Right lobe of liver (tissue), 6 donors: Measurements from ENCODE around the gene IARS2. TPM values are rescaled to one million over a fixed set of nuclear protein-coding genes. Genes with fewer than 3 reads are reported as not detected.
"Not testable (repeated sequence)": the region's sequence is repeated elsewhere in the genome, so short reads cannot be mapped to it uniquely, and the experiment has no call there.

Source experiments
- ATAC-seq, 4 donors: fragments of 200-7000 bp; cut with Tn5 transposase; one replicate each; pipeline ENCODE4 v1.9.1; 2020; ENCODE audit warnings: mild to moderate bottlenecking in 4 of 4, moderate library complexity in 4 of 4
- DNase-seq, 3 donors: peaks; one replicate each; pipeline ENCODE4 v3.0.0-alpha.2; 2020
- H3K27ac ChIP-seq, 3 donors: fragments of 200-600 bp; one replicate each; pipeline ENCODE4 v1.8.0; 2022
- H3K27me3 ChIP-seq, 2 donors: fragments of 200-600 bp; one replicate each; pipeline ENCODE4 v1.8.0; 2022
- H3K36me3 ChIP-seq, 4 donors: fragments of 200-600 bp; sonication (generic) in 1 of 4; one replicate each; pipeline versions ENCODE4 v1.5.1 to v1.8.0; 2017 to 2022; ENCODE audit warnings: control low read depth in 1 of 4
- H3K4me1 ChIP-seq, 4 donors: fragments of 200-600 bp; sonication (generic) in 1 of 4; one replicate each; pipeline versions ENCODE4 v1.5.1 to v1.8.0; 2017 to 2022; ENCODE audit warnings: control low read depth in 1 of 4
- H3K4me3 ChIP-seq, 3 donors: fragments of 200-600 bp; one replicate each; pipeline ENCODE4 v1.8.0; 2022
- H3K9me3 ChIP-seq, 4 donors: fragments of 200-600 bp; sonication (generic) in 1 of 4; one replicate each; pipeline versions ENCODE4 v1.5.1 to v1.8.0; 2017 to 2022; ENCODE audit warnings: control low read depth in 1 of 4
- CTCF ChIP-seq, 4 donors: fragments of 200-600 bp in 3 of 4; fragments of 450-650 bp in 1 of 4; IDR thresholded peaks; one replicate each; pipeline versions ENCODE4 v1.5.1 to v1.8.0; 2016 to 2022; ENCODE audit warnings: antibody characterized with exemption in 4 of 4, mild to moderate bottlenecking in 2 of 4
- POLR2A ChIP-seq: fragments of 450-650 bp; IDR thresholded peaks from one replicate; pipeline ENCODE4 v1.6.1; 2017; ENCODE audit warnings: antibody characterized with exemption, mild to moderate bottlenecking
- WGBS: methylation state at CpG from one replicate; pipeline ENCODE4 v1.1.6; 2018; ENCODE audit warnings: low coverage, low lambda C conversion rate; ENCODE audit not compliant: insufficient coverage; ENCODE audit errors: missing lambda C conversion rate; 5-methylcytosine and 5-hydroxymethylcytosine counted together
- intact Hi-C, 2 donors: fragments of 100-400 bp; cut with DNase I; formaldehyde crosslinking; loops; one replicate each; pipeline versions ENCODE4 v1.11.2 to v1.14.1; 2022
- total RNA-seq, 6 experiments: library from RNA; depleted of rRNA in 2 of 6; stranded (reverse); fragments of >200 nt in 2 of 6; fragmentation: NEBNext Ultra II Directional in 3 of 6; extraction: Animal tissue kit (Norgen Biotek cat#: 25700) in 3 of 6; gene quantifications; one replicate each; pipeline versions ENCODE4 v1.1.0 to v1.2.4, GENCODE V29; 2016 to 2023
- donor health status: DM: no; HTN: yes; CAD: no.
- donor health status: DM: no; HTN: no; CAD: no.
- donor health status: DM: no; HTN: no; CAD: no.
- donor health status: DM: no; HTN: yes; CAD: no.
- donor health status: DM: no; HTN: yes; CAD: no.

IARS2 gene
- total RNA-seq, 6 experiments from 2014 or later: 46.7 to 64.7 (median 50.0) TPM

DNA sequence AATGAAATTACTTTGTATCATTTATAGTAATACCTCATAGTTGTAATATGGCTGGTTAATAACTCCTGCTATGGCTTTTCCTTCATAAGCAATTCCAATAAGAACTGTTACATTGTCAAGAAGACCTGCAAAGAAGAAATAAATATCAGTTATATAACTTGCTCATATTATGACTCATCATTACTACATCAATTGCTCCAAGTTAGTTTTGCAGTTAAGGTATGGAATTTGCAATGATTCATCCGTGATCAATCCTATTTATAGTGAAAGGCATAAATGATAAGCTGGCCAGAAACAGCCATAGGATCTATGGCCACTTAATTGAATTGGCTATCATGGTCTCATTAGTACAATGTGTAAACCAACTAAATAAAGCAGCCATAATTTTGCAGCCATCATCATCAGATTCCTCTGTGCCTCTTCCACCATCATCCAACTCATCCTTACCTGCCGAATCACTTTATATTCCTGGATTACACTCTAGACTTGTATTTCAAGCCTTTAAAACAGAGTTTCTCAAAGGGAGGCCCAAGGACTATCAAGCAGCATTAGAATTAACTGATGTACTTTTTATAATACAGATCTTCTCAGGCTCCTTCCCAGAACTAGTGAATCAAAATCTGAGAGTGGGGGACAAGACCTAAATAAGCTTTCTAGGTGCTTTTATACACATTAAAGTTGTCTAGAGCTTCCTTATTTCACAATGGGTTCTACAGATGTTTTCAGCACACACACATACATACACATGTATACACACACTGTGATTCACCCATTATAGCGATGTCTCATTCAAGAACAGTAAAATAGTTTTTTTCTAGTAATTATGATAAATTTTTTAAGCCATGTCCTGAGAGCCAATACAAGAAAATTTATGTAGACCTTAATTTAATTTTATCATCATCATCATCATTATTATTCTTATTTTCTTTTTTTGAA lies 26.4 kb upstream of the IARS2 start:
- peaks cover 0 to 52% (median 13%) of the 10 kb centered on the region in 4 donors for H3K36me3 ChIP-seq
- no peaks in the 10 kb centered on the region for H3K27me3 ChIP-seq
- H3K4me1 ChIP-seq: no peaks in the 10 kb centered on the region
- no peak for TF ChIP-seq CTCF (IDR thresholded peaks at IDR 0.05)
- no peak for TF ChIP-seq POLR2A
- H3K9me3 ChIP-seq: no peaks in the 10 kb centered on the region
- H3K27ac ChIP-seq: no peak overlapping the region
- H3K4me3 ChIP-seq: no peak overlapping the region
- 94% methylated on average over 3 of the region's 3 CpGs for WGBS
- ATAC-seq: no peak
- no peak for DNase-seq
- intact Hi-C loops: no loop called here

GRCh38 chr1:220076861-220077762 lies 16.8 kb upstream of the IARS2 start:
- TF ChIP-seq POLR2A: no peak
- TF ChIP-seq CTCF (IDR thresholded peaks at IDR 0.05): no peak
- Histone ChIP-seq H3K9me3 (no peaks in the 10 kb centered on the region), H3K27ac (no peak overlapping the region), H3K27me3 (no peaks in the 10 kb centered on the region), H3K4me3 (no peak overlapping the region), H3K4me1 (no peaks in the 10 kb centered on the region), H3K36me3 (peaks cover 0 to 17% (median 4%) of the 10 kb centered on the region in 4 donors)
- ATAC-seq: no peak
- no peak for DNase-seq
- intact Hi-C loops: no loop called here
- 93% methylated on average over 4 of the region's 4 CpGs for WGBS

DNA sequence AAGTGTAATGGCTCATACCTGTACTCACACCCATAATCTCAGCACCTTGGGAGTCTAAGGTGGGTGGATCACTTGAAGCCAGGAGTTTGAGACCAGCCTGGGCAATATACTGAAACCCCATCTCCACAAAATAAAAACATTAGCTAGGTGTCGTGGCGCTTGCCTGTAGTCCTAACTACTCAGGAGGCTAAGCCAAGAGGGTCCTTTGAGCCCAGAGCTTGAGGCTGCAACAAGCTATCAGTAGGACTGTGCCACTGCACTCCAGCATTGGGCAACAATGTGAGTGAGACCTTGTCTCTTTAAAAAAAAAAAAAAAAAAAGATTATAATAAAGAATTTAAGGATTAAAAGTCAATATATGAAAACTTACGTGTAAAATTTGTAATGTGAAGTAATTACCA lies 16.0 kb upstream of the IARS2 start:
- no peaks in the 10 kb centered on the region for H3K4me1 ChIP-seq
- peaks cover 0 to 10% (median 1%) of the 10 kb centered on the region in 4 donors for H3K36me3 ChIP-seq
- ATAC-seq (no peak), DNase-seq (no peak)
- H3K27ac ChIP-seq: no peak overlapping the region
- no peaks in the 10 kb centered on the region for H3K27me3 ChIP-seq
- TF ChIP-seq POLR2A (no peak), CTCF (IDR thresholded peaks at IDR 0.05) (no peak)
- H3K4me3 ChIP-seq: no peak overlapping the region
- H3K9me3 ChIP-seq: no peaks in the 10 kb centered on the region
- intact Hi-C loops: no loop called here
- WGBS: 94% methylated on average over 3 of the region's 3 CpGs

DNA sequence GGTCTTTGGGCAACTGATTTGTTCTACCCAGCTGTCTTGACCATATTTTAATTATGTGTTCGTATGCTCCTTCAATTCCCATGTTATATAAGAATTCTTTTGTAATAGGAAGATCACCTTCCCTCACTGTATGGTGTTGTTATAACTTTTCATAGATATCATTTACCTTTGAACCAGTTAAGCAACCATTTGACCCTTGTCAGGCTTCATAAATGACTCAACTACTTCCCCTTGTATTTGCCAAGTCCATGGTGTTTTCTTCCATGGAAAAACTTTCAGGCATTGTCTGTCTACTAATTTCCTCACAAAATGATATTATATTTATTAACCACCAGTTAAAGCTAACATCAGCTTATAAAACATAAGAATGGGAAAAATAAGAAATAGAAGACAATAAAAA lies 9.5 kb upstream of the IARS2 start:
- Histone ChIP-seq H3K27ac (peak overlapping the region in 1 of 3 donors; percentile 4), H3K4me1 (peaks cover 0 to 5% (median 0%) of the 10 kb centered on the region in 4 donors), H3K4me3 (no peak overlapping the region), H3K9me3 (no peaks in the 10 kb centered on the region), H3K36me3 (no peaks in the 10 kb centered on the region), H3K27me3 (no peaks in the 10 kb centered on the region)
- TF ChIP-seq POLR2A (no peak), CTCF (IDR thresholded peaks at IDR 0.05) (no peak)
- intact Hi-C loops: no loop called here
- DNase-seq (no peak), ATAC-seq (peak in 3 of 4 donors; percentile 47 to 92 (median 58))
- 100% methylated on average over 1 of the region's 1 CpG for WGBS

GRCh38 chr1:220086261-220086686 lies 7.7 kb upstream of the IARS2 start:
- intact Hi-C loops: not testable (repeated sequence)
- WGBS: 96% methylated on average over 11 of the region's 15 CpGs

More at GRCh38 chr1:220086261-220086686, 7.7 kb upstream of the IARS2 start:
- not testable (repeated sequence) for ATAC-seq, H3K36me3 ChIP-seq, H3K4me1 ChIP-seq, H3K27me3 ChIP-seq, H3K27ac ChIP-seq, DNase-seq, H3K4me3 ChIP-seq, H3K9me3 ChIP-seq
